ENCODE measurements around the gene MYT1. TPM values are rescaled to one million over a fixed set of nuclear protein-coding genes. Genes with fewer than 3 reads are reported as not detected.

MYT1 gene
- total RNA-seq, 1 donor from 2014 or later: 0.12 TPM

DNA sequence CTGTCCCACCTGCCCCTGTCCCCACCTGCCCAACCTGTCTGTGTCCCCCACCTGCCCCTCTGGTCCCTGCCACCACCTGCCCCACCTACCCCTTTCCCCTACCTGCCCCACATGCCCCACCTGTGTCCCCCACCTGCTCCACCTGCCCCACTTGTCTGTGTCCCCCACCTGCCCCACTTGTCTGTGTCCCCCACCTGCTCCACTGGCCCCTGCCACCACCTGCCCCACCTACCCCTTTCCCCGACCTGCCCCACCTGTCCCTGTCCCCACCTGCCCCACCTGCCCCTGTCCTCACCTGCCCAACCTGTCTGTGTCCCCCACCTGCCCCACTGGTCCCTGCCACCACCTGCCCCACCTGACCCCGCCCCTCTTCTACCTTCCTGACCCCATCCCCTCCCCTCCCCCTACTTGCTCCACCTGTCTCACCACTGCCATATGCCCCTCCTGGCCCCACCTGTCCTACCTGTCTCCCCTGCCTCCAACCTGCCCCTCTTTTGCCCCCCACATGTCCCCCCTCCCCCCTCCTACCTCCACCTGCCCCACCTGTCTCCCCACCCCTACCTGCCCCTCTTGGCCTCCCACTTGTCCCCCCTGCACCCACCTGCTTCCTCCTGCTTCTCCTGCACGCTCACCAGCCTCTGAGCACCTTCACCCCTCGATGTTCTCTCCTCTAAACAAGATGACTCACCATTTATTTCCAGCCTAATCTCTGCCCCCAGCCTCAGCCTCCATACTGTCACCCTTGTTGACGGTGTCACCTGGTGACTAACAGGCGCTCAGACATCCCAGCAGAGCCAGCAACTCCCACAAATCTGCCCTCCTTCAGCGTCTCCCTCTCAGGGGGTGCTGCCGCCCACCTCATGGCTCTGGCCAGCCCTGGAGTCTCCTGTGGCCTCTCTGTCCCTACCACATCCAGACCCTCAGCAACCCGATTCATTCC, 5.6 kb upstream of the MYT1 start:
- TF ChIP-seq, protein P1, sequence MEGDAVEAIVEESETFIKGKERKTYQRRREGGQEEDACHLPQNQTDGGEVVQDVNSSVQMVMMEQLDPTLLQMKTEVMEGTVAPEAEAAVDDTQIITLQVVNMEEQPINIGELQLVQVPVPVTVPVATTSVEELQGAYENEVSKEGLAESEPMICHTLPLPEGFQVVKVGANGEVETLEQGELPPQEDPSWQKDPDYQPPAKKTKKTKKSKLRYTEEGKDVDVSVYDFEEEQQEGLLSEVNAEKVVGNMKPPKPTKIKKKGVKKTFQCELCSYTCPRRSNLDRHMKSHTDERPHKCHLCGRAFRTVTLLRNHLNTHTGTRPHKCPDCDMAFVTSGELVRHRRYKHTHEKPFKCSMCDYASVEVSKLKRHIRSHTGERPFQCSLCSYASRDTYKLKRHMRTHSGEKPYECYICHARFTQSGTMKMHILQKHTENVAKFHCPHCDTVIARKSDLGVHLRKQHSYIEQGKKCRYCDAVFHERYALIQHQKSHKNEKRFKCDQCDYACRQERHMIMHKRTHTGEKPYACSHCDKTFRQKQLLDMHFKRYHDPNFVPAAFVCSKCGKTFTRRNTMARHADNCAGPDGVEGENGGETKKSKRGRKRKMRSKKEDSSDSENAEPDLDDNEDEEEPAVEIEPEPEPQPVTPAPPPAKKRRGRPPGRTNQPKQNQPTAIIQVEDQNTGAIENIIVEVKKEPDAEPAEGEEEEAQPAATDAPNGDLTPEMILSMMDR (IDR thresholded peaks at IDR 0.05): no peak
- DNase-seq: no peak
- Histone ChIP-seq H3K4me1 (no peaks in the 10 kb centered on the region), H3K27me3 (peaks cover 46% of the 10 kb centered on the region), H3K27ac (no peak overlapping the region), H3K4me3 (no peak overlapping the region), H3K9me3 (no peaks in the 10 kb centered on the region), H3K36me3 (no peaks in the 10 kb centered on the region)
- intact Hi-C loops (cut with DNase I): no loop called here
- no peak for ATAC-seq

DNA sequence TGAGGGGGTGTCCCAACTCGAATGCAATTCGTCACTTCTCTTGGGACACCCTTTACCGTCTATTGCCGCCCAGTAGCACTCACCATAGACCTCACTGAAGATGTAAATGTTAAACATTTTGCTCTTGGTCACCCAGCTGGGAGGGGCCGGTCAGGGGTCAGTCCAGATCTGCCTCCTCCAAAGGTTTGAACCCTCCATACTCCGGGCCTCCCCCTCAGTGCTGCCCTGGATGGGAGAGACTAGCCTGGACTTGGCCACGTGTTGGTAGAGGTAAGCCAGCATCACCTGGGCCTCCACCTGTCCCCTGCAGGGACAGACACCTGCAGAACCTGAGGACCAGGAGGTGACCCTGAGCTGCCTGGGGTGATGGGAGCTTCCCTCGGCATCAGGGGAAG, 5.0 kb upstream of the MYT1 start:
- Histone ChIP-seq H3K4me3 (no peak overlapping the region), H3K27ac (no peak overlapping the region), H3K9me3 (no peaks in the 10 kb centered on the region), H3K4me1 (no peaks in the 10 kb centered on the region), H3K27me3 (peaks cover 53% of the 10 kb centered on the region), H3K36me3 (no peaks in the 10 kb centered on the region)
- DNase-seq: no peak
- ATAC-seq: no peak
- intact Hi-C loops (cut with DNase I): no loop called here
- TF ChIP-seq, protein P1 (IDR thresholded peaks at IDR 0.05): no peak

DNA sequence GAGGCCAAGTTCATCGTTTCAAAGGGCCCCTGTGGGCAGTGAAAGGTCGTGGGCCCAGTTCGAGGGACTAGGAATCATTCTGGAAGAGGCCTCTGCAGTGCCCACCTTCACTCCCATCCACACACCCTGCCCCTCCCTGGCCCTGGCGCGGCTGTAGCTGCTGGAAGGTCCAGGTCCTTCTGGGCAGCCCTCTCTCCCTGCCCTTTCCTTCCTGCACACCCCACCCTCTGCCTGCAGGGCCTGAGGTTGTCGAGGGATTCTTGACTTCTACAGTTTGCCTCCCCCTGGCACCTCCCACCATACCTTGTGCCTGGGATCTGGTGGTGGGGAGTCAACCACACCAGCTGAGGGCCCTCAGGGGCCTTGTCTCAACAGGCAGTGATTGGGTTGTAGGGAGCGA, 4.5 kb upstream of the MYT1 start:
- no peaks in the 10 kb centered on the region for H3K9me3 ChIP-seq
- DNase-seq (no peak), ATAC-seq (no peak)
- intact Hi-C loops (cut with DNase I): no loop called here
- no peak overlapping the region for H3K4me3 ChIP-seq
- no peaks in the 10 kb centered on the region for H3K36me3 ChIP-seq
- H3K27me3 ChIP-seq: peaks cover 57% of the 10 kb centered on the region
- H3K4me1 ChIP-seq: no peaks in the 10 kb centered on the region
- TF ChIP-seq, protein P1 (IDR thresholded peaks at IDR 0.05): no peak
- no peak overlapping the region for H3K27ac ChIP-seq

DNA sequence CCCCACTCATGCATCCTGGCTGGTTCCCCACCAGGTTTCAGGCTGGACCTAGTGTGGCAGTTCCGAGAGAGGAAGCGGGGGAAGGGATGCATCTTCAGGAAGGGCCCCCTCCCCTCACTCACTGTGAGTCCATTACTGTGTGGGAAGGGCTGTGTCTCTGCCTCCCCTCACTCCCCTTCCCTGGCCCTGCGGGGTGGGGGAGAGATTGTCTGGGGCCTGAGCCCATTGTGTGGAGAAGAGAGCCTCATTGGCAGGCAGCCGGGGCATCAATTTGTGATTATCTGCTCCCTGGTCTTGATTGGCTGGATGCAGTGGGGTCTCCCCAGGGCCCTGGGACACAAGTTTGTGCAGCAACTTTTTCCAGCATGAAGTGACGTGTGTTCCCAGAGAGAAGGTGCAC, 4.1 kb upstream of the MYT1 start:
- DNase-seq (no peak), ATAC-seq (no peak)
- Histone ChIP-seq H3K27ac (no peak overlapping the region), H3K9me3 (no peaks in the 10 kb centered on the region), H3K27me3 (peaks cover 61% of the 10 kb centered on the region), H3K4me3 (no peak overlapping the region), H3K36me3 (no peaks in the 10 kb centered on the region), H3K4me1 (no peaks in the 10 kb centered on the region)
- TF ChIP-seq, protein P1 (IDR thresholded peaks at IDR 0.05): no peak
- intact Hi-C loops (cut with DNase I): no loop called here

DNA sequence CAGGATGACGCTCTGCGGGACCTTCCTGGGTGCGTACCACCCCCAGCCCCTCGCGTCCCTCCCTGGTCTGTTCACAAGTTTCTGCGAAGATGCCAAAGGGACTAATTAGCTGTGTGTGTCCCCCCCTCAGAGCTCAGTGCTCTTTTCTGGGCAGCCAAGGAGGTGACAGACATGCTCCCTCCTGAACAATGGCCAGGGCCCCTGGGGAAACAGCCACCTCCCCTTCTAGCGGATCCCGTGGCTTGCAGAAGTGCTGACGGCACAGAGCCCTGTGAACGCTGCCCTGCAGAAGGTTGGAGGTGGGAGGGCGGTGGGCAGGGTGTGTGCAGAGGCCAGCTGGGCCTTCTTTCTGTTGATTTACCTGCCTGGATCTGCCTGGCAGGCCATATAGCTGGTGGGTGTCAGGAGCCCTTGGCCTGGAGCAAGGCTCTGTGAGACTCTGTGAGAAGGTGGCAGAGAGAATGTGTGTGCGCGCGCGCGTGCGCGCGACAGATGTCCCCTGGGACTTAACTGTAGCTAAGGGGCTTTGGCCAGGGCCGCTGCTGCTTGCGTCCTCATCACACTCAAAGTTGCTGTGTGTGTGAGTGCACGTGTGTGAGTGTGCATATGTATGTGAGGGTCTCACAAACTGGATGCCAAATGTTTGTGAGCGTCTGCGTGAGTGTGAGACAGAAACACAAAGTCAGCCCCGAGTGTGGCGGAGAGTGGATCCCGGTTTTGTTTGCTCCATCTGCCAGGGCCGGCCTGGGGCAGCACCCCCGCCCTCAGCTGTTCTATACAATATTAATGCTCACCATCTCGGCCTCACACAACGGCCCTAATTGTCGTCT, 3.5 kb upstream of the MYT1 start:
- H3K27ac ChIP-seq: no peak overlapping the region
- H3K9me3 ChIP-seq: no peaks in the 10 kb centered on the region
- no peak overlapping the region for H3K4me3 ChIP-seq
- no peaks in the 10 kb centered on the region for H3K36me3 ChIP-seq
- ATAC-seq (no peak), DNase-seq (no peak)
- TF ChIP-seq, protein P1 (IDR thresholded peaks at IDR 0.05): no peak
- intact Hi-C loops (cut with DNase I): no loop called here
- H3K4me1 ChIP-seq: no peaks in the 10 kb centered on the region
- peaks cover 65% of the 10 kb centered on the region for H3K27me3 ChIP-seq
